Skin of body (tissue), 2 donors: ENCODE results near the gene WDR33. TPM values are rescaled to one million over a fixed set of nuclear protein-coding genes. Genes with fewer than 3 reads are reported as not detected.
A peak's percentile ranks its signal among the peaks of the same experiment; 100 is the strongest.
"Not testable (repeated sequence)": the region's sequence is repeated elsewhere in the genome, so short reads cannot be mapped to it uniquely, and the experiment has no call there.

Source experiments
- DNase-seq: peaks from one replicate; lab custom pipeline; 2025; lab: John Stamatoyannopoulos, UW
- total RNA-seq: library from RNA; depleted of rRNA; stranded (reverse); fragments of >200 nt; gene quantifications from one replicate; pipeline ENCODE4 v1.2.3, GENCODE V29; 2014

Gene WDR33
- total RNA-seq, 1 donor from 2014 or later = 43.3 TPM

GRCh38 chr2:127763776-127764175 is 47.2 kb downstream of the WDR33 start:
- DNase-seq = no peak

GRCh38 chr2:127762846-127763245 is 48.1 kb downstream of the WDR33 start:
- DNase-seq = no peak

GRCh38 chr2:127762441-127762840 is 48.5 kb downstream of the WDR33 start:
- DNase-seq = no peak

- DNase-seq = no peak
Measured at GRCh38 chr2:127759931-127760330, 51.0 kb downstream of the WDR33 start.

- no peak for DNase-seq
Measured at GRCh38 chr2:127754186-127754585, 56.8 kb downstream of the WDR33 start.

- DNase-seq = no peak
Measured at GRCh38 chr2:127753374-127753773, 57.6 kb downstream of the WDR33 start.

GRCh38 chr2:127749537-127749936 is 61.4 kb downstream of the WDR33 start:
- DNase-seq = not testable (repeated sequence)

- DNase-seq = no peak
Measured at GRCh38 chr2:127747621-127748020, 63.4 kb downstream of the WDR33 start.

GRCh38 chr2:127743477-127744026 is 67.4 kb downstream of the WDR33 start:
- no peak for DNase-seq

- DNase-seq = no peak
Measured at GRCh38 chr2:127740665-127741288, 70.2 kb downstream of the WDR33 start.

- DNase-seq = no peak
Measured at GRCh38 chr2:127739800-127740199, 71.2 kb downstream of the WDR33 start.

GRCh38 chr2:127737892-127738291 is 73.1 kb downstream of the WDR33 start:
- DNase-seq = no peak

GRCh38 chr2:127735537-127736399 is 75.2 kb downstream of the WDR33 start:
- DNase-seq = no peak

- no peak for DNase-seq
Measured at GRCh38 chr2:127735044-127735443, 75.9 kb downstream of the WDR33 start.

- DNase-seq = peak; percentile 21
Measured at GRCh38 chr2:127733816-127734537, 77.0 kb downstream of the WDR33 start.

- DNase-seq = no peak
Measured at GRCh38 chr2:127733113-127733815, 77.7 kb downstream of the WDR33 start.

- no peak for DNase-seq
Measured at GRCh38 chr2:127726158-127726880, 84.7 kb downstream of the WDR33 start.

GRCh38 chr2:127722807-127723206 is 88.2 kb downstream of the WDR33 start:
- no peak for DNase-seq

- no peak for DNase-seq
Measured at GRCh38 chr2:127721978-127722355, 89.0 kb downstream of the WDR33 start.

GRCh38 chr2:127721311-127721977 is 89.5 kb downstream of the WDR33 start:
- no peak for DNase-seq
